Tongue (tissue), 2 donors: ENCODE data around the gene ALLC. TPM values are rescaled to one million over a fixed set of nuclear protein-coding genes. Genes with fewer than 3 reads are reported as not detected.
A peak's percentile ranks its signal among the peaks of the same experiment; 100 is the strongest.
"Not testable (repeated sequence)": the region's sequence is repeated elsewhere in the genome, so short reads cannot be mapped to it uniquely, and the experiment has no call there.

ENCODE experiments used
- DNase-seq: peaks from one replicate; pipeline ENCODE4 v3.0.0-alpha.2; 2015
- total RNA-seq: library from RNA; depleted of rRNA; stranded (reverse); fragments of >200 nt; gene quantifications from one replicate; pipeline ENCODE4 v1.2.3, GENCODE V29; 2014

Gene ALLC
- not detected for total RNA-seq

DNA sequence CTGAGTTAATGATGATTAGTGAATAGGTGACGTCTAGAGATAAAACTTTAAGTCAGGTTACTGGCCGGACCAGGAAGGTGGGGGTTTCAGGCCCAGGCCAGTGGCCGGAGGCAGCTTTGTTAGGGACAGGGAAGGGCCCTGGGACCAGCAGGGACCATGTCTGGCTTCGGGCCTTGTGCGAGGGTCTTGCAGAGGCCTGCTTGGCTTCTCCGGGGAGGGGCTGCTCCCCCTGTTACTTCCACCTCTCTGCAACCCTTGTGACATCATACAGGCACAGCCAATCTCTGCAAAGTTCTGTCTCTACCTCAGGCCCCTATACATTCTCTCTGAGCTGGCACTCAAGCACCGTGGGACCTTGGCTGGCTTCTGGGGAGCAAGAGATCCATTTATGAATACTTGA is at the start of gene ALLC:
TSS of gene ALLC (plus strand) at position 320 of the 400 bp plus-strand sequence. CDS start 12,958 bp downstream, outside the sequence.
- no peak for DNase-seq

DNA sequence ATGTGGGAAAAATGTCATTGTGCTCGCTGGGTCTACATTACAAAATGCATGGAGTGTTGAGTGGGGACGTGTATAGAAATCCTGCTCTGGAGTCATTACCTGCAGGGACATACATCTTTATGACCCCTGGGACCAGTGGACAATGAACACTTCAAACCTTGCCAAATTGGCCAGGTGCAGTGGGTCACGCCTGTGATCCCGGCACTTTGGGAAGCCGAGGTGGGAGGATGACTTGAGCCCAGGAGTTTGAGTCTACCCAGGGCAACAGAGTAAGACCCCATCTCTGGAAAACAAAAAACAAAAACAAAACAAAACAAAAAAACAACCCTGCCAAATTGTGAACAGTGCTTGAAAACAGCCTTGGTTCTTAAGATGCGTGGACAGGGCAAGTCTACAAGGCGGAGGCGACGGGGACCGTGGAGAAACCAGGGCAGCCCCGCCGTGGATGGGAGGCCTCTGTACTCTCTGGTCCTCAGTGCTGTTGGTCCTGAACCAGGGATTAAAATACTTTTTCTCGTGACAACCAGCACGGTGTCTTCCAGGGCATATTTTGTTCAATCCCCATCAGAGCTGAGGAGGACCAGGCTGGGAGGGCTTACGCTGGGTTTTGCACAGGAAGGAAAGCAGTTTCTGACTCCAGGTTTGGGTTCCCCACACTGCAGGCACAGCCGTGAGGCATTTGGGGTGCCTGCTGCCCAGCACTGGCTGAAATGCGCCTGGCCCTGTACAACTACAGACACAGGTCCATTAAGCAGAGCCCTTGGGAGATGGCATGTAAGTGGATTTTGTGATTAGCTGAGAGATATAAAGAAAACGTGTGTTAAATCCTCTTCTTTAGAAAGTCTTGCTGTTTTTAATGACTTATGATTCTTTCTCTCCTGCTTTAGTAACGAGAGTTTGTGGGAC is 49.4 kb upstream of the ALLC start:
- no peak for DNase-seq

DNA sequence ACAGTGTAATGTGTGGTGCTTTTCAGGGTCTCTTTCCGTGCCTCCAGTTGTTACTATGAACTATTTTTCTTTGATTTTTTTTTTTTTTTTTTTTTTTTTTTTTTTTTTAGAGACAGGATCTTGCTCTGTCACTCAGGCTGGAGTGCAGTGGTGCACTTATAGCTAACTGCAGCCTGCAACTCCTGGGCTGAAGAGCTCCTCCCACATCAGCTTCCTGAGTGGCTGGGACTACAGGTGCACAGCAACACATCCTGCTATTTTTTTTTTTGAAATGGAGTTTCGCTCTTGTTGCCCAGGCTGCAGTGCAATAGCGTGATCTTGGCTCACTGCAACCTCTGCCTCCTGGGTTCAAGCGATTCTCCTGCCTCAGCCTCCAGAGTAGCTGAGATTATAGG is 48.7 kb upstream of the ALLC start:
- DNase-seq: not testable (repeated sequence)

DNA sequence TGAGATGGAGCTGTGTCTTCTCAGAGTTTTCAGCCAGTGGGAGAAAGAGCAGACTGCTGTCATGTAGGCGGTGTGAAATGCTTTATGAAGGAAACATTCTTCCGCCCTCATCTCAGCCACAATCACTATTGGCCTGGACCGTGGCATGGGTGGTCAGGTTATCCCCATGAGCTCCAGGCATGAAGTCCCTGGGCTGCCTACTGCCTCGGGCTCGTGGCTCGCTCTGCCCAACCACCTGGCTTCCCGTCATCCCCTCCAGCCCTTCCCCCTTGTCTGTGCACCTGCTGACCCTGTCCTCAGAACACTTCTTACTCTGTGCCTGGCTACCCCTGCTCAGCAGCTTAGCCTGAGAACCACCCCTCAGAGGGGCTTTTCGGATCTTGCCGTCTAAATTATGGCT is 47.6 kb upstream of the ALLC start:
- no peak for DNase-seq

- DNase-seq: no peak
Measured at GRCh38 chr2:3610881-3611505, 47.0 kb upstream of the ALLC start.

GRCh38 chr2:3611589-3611988 is 46.4 kb upstream of the ALLC start:
- DNase-seq: no peak

GRCh38 chr2:3612639-3613523 is 45.1 kb upstream of the ALLC start:
- no peak for DNase-seq

GRCh38 chr2:3613524-3613905 is 44.5 kb upstream of the ALLC start:
- DNase-seq: no peak

GRCh38 chr2:3614743-3615142 is 43.3 kb upstream of the ALLC start:
- not testable (repeated sequence) for DNase-seq

GRCh38 chr2:3615541-3616200 is 42.3 kb upstream of the ALLC start:
- not testable (repeated sequence) for DNase-seq

GRCh38 chr2:3616435-3617197 is 41.4 kb upstream of the ALLC start:
- DNase-seq: not testable (repeated sequence)

- no peak for DNase-seq
Measured at GRCh38 chr2:3617198-3617890, 40.7 kb upstream of the ALLC start.

- DNase-seq: no peak
Measured at GRCh38 chr2:3618367-3618766, 39.6 kb upstream of the ALLC start.

DNA sequence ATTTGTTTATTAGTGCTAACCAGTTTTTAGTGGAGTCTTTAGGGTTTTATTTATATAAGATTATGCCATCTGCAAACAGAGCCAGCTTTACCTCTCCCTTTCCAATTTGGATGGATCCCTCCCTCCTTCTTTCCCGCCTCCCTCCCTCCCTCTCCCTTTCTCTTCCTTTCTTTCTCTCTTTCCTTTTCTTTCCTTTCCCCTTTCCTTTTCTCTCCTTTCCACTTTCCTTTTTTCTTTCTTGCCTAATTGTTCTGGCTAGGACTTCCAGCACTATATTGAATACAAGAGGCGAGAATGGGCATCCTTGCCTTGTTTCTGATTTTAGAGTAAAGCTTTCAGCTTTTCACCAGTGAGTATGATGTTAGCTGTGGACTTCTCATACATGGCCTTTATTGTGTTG is 39.0 kb upstream of the ALLC start:
- DNase-seq: no peak

GRCh38 chr2:3619661-3620060 is 38.3 kb upstream of the ALLC start:
- DNase-seq: not testable (repeated sequence)

GRCh38 chr2:3620834-3621233 is 37.2 kb upstream of the ALLC start:
- DNase-seq: peak; percentile 16

DNA sequence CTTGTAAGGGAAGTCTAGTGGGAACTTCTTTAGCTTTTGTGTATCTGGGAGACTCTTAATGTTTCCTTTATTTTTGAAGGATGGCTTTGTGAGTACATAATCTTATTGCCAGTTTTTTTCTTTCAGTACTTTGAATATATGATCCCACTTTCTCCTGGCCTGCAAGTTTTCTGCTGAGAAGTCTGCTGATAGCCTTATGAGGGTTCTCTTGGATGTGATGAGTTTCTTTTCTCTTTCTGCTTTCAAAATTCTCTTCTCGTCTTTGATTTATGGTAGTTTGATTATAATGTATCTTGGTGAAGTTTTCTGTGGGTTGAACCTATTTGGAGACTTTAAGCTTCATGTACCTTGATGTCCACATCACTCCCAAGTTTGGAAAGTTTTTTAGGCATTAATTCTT is 35.0 kb upstream of the ALLC start:
- DNase-seq: no peak

GRCh38 chr2:3624059-3624794 is 33.8 kb upstream of the ALLC start:
- DNase-seq: no peak

DNA sequence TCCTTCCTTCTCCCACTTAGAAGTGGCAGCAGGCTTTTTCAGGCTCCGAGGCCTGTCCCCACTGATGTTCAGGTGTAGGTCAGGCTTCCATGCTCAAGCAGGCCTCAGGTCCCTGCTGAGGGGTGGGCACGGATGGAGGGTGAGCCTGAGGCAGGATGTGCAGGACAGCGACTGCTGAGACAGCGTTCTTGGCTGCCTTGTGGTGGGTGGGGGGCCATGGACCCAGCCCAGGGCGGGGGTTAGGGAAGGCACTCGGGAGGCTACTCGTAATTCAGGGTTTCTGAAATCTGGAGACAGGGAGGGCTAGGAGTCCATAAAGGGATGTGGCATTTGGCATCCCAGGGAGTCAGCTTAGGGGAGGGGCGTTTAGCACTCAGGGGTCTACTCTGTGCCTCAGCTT is 32.8 kb upstream of the ALLC start:
- DNase-seq: no peak
